NT2/D1 (cell line): ENCODE measurements around the gene TMEM205.

ENCODE experiments used
- DNase-seq: peaks from one replicate; pipeline ENCODE4 v3.0.0-alpha.2; 2011; ENCODE audit warnings: low read depth, low spot score
- H3K27me3 ChIP-seq: 2 replicates; pipeline ENCODE4 v1.6.0; 2011; ENCODE audit warnings: mild to moderate bottlenecking; ENCODE audit not compliant: insufficient read length, insufficient read depth
- H3K36me3 ChIP-seq: 2 replicates; pipeline ENCODE4 v1.6.1; 2011; ENCODE audit warnings: mild to moderate bottlenecking, low read length, mixed read lengths; ENCODE audit not compliant: insufficient read depth, insufficient read length
- H3K4me1 ChIP-seq: 2 replicates; pipeline ENCODE4 v1.5.1; 2011; ENCODE audit not compliant: insufficient read depth, insufficient read length
- H3K4me3 ChIP-seq: 2 replicates; pipeline ENCODE4 v1.5.1; 2011; ENCODE audit warnings: low read depth; ENCODE audit not compliant: insufficient read length
- H3K9ac ChIP-seq: 2 replicates; pipeline ENCODE4 v1.6.0; 2011; ENCODE audit warnings: low read depth; ENCODE audit not compliant: insufficient read length
- H3K9me3 ChIP-seq: 2 replicates; pipeline ENCODE4 v1.5.1; 2011; ENCODE audit warnings: mild to moderate bottlenecking, low read length; ENCODE audit not compliant: insufficient read depth
- SUZ12 ChIP-seq: IDR thresholded peaks from 2 replicates; pipeline ENCODE4 v1.6.1; 2011; ENCODE audit not compliant: insufficient read length, insufficient read depth; ENCODE audit errors: extremely low read depth
- YY1 ChIP-seq: IDR thresholded peaks from 2 replicates; pipeline ENCODE4 v1.6.1; 2011; ENCODE audit not compliant: insufficient read length, insufficient read depth
- ZNF274 ChIP-seq: IDR thresholded peaks from 2 replicates; pipeline ENCODE4 v1.6.1; 2011; ENCODE audit warnings: mild to moderate bottlenecking, low read depth, low read length

Gene TMEM205

DNA sequence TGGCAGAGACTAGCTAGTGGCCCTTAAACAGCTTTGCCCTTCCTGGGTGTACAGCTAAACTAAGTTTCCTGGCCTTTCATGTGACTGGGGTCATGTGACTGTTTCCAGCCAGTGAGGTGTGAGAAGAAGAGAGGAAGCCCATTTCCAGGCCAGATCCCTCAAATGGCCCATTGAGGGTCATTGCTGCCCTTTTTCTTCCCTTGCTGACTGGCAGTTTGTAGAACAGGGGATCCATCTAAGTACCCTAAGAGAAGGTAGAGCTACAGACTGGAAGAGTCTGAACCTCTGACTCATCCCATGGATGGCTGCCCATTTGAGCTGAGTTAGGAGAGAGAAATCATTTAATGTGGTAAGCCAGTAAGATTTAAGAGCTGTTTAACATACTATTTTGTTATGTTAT is 31.2 kb upstream of the TMEM205 start:
- DNase-seq, result no peak
- peaks cover 13% of the 10 kb centered on the region for H3K4me1 ChIP-seq
- no peak overlapping the region for H3K4me3 ChIP-seq
- H3K9ac ChIP-seq, result no peak overlapping the region
- TF ChIP-seq SUZ12 (no peak), YY1 (no peak), ZNF274 (no peak)
- H3K36me3 ChIP-seq, result peaks cover 19% of the 10 kb centered on the region
- H3K27me3 ChIP-seq, result no peaks in the 10 kb centered on the region
- no peaks in the 10 kb centered on the region for H3K9me3 ChIP-seq

- Histone ChIP-seq H3K4me1 (peaks cover 12% of the 10 kb centered on the region), H3K27me3 (no peaks in the 10 kb centered on the region), H3K9ac (peak overlapping the region; percentile 93), H3K36me3 (peaks cover 19% of the 10 kb centered on the region), H3K9me3 (no peaks in the 10 kb centered on the region), H3K4me3 (peak overlapping the region; percentile 35)
- no peak for TF ChIP-seq ZNF274
- TF ChIP-seq SUZ12, result no peak
- no peak for TF ChIP-seq YY1
- DNase-seq, result no peak
These were observed 29.3 kb upstream of the TMEM205 start for GRCh38 chr19:11375143-11375948.

- Histone ChIP-seq H3K4me1 (peaks cover 10% of the 10 kb centered on the region), H3K9me3 (no peaks in the 10 kb centered on the region), H3K4me3 (peak within 1 kb of the TSS; percentile 91), H3K9ac (peak within 1 kb of the TSS; percentile 98), H3K27me3 (no peaks in the 10 kb centered on the region), H3K36me3 (peaks cover 19% of the 10 kb centered on the region)
- DNase-seq, result peak; percentile 99
- TF ChIP-seq SUZ12, result no peak
- TF ChIP-seq YY1, result peak; percentile 43
These were observed 28.5 kb upstream of the TMEM205 start, which contains the start of gene SWSAP1 for GRCh38 chr19:11374433-11375142. TSS of gene SWSAP1 (plus strand) at chr19:11374666. CDS start at chr19:11374681, 15 bp downstream.

DNA sequence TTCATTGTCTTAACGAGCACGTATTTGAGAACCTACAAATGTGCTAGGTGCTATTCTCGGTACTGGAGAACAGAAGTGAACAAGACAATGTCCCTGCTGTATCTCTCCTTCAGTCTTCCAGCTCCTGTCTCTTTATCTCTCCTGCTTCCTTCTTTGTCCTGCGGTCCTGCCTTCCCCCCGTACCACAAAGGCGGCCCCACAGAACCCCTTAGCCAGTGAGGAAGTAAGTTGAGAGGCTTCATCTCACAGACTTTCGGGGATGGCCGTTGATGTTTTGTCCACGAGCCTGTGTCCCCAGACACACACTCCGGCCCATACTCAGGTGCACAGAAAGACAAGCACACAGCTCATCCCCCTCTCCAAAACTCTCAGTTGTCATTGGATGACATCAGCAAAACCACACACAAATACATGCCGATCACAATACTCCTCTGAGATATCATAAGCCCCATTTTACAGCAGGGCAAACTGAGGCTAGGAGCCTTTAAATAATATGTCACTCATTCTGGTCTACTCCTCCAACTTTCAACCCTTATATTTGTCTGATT is 27.9 kb upstream of the TMEM205 start:
- H3K4me1 ChIP-seq, result peaks cover 10% of the 10 kb centered on the region
- no peak for DNase-seq

DNA sequence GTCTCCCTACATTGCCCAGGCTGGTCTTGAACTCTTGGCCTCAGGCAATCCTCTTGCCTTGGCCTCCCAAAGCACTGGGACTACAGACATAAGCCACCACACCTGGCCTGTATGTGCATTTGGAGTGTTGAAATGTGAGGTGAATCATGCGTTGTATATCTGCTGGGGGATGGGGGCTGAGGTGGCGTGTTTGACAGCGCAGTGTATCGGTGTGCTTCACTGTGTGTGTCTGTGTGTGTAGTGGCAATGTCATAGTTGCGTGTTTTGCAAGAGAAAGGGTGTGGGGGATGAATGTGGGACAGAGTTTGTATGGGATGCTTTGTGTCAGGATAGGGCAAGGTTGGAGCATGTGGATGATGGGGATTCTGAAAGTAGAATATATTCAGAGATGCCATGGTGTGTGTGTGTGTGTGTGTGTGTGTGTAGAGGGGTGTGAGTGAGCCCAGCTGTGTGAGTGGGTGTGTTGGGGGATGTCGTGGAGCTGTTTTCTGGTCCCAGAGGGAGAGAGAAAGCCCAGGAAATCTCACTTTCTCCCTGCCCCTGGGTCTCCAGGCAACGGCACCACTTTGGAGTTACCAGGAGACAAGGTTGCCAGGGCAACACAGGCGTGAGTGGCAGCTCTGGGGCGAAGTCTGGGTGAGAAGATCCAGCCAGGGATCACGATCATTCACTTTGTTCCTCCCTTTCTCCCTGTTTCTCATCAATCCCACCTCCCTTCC is 27.3 kb upstream of the TMEM205 start:
- H3K36me3 ChIP-seq, result peaks cover 16% of the 10 kb centered on the region
- no peaks in the 10 kb centered on the region for H3K27me3 ChIP-seq
- H3K9me3 ChIP-seq, result no peaks in the 10 kb centered on the region
- no peak for TF ChIP-seq SUZ12
- no peak for TF ChIP-seq ZNF274
- TF ChIP-seq YY1, result no peak
- no peak overlapping the region for H3K4me3 ChIP-seq
- peaks cover 7% of the 10 kb centered on the region for H3K4me1 ChIP-seq
- DNase-seq, result no peak
- H3K9ac ChIP-seq, result no peak overlapping the region

More for the DNA sequence above, 27.9 kb upstream of the TMEM205 start:
- TF ChIP-seq YY1, result no peak
- no peak for TF ChIP-seq SUZ12
- Histone ChIP-seq H3K9ac (peak overlapping the region; percentile 43), H3K36me3 (peaks cover 19% of the 10 kb centered on the region), H3K27me3 (no peaks in the 10 kb centered on the region), H3K9me3 (no peaks in the 10 kb centered on the region), H3K4me3 (peak overlapping the region; percentile 91)

DNA sequence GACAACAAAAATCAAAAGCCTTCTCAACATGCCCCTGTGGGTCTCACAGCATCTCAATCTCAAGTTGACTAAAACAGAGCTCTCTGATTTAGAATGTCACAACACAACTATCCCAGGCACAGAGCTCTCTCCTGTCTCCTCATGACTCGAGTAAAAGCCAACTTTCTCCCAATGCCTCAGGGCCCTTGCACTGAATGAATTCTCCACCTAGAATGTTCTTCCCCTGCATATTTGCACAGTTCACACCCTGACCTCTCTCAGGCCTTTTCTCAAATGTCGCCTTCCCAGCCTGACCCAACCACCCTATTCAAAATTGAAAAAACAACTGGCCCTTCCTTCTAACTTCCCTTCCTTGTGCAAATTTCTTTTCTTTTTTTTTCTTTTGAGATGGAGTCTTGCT is 24.7 kb upstream of the TMEM205 start:
- peaks cover 6% of the 10 kb centered on the region for H3K36me3 ChIP-seq
- no peaks in the 10 kb centered on the region for H3K27me3 ChIP-seq
- peaks cover 8% of the 10 kb centered on the region for H3K4me1 ChIP-seq
- no peaks in the 10 kb centered on the region for H3K9me3 ChIP-seq
- no peak overlapping the region for H3K9ac ChIP-seq
- TF ChIP-seq YY1 (no peak), ZNF274 (no peak), SUZ12 (no peak)
- no peak overlapping the region for H3K4me3 ChIP-seq
- no peak for DNase-seq
